ENCODE measurements around the gene RFTN1.
"Not testable (repeated sequence)": the region's sequence is repeated elsewhere in the genome, so short reads cannot be mapped to it uniquely, and the experiment has no call there.

Gene RFTN1

DNA sequence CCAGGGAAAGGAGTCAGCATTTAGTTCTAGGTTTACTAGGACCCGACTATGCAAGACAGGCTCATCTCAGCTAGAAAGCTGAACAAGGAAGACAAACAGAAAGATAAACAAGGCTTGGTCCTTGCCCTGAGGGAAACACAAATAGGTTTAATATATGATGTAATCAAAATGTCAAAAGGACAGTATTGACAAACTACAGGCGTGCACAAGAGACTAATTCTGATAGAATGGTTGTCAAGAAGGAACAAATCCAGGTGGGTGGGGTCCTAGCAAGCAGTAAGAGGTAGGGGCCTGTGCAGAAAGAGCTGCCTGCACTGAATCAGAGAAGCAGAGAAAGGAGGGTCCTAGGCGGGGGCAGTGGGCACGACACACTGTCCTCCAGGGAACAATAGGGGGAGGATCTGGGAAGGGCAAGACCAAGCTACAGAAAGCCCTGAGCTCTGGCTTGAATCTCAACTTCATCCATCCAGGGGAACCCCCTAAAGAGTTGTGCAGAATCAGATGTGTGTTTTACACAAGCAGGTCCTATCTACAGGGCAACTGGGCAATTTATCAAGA lies 23.4 kb downstream of the RFTN1 start:
- TF ChIP-seq, protein P1, sequence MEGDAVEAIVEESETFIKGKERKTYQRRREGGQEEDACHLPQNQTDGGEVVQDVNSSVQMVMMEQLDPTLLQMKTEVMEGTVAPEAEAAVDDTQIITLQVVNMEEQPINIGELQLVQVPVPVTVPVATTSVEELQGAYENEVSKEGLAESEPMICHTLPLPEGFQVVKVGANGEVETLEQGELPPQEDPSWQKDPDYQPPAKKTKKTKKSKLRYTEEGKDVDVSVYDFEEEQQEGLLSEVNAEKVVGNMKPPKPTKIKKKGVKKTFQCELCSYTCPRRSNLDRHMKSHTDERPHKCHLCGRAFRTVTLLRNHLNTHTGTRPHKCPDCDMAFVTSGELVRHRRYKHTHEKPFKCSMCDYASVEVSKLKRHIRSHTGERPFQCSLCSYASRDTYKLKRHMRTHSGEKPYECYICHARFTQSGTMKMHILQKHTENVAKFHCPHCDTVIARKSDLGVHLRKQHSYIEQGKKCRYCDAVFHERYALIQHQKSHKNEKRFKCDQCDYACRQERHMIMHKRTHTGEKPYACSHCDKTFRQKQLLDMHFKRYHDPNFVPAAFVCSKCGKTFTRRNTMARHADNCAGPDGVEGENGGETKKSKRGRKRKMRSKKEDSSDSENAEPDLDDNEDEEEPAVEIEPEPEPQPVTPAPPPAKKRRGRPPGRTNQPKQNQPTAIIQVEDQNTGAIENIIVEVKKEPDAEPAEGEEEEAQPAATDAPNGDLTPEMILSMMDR (IDR thresholded peaks at IDR 0.05; ENCODE audit: low read depth, low read length) = no peak
- H3K4me3 ChIP-seq (ENCODE audit: low read depth, low read length) = no peak overlapping the region

DNA sequence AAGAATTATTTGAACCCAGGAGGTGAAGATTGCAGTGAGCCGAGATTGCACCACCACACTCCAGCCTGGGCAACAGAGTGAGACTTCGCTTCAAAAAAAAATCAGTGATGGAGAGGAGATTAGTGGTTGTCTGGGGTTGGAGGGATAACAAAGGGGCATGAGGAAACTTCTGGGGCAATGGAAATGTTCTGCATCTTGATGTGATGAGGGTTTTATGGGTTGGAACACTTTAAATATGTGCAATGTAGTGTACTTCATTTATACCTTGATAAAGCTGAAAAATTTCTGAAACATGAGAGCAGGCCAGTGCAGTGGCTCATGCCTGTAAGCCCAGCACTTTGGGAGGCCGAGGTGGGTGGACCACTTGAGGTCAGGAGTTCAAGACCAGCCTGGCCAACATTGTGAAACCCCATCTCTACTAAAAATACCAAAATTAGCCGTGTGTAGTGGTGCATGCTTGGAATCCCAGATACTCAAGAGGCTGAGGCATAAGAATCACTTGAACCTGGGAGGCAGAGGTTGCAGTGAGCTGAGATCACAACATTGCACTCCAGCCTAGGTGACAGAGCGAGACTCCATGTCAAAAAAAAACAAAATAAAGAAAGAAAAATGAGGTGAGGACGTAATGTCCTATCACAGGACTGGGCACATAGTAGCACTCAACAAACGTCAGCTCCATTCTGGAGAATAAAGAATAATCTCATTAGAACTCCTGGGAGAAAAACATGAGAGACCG lies 24.0 kb downstream of the RFTN1 start:
- H3K4me3 ChIP-seq (ENCODE audit: low read depth, low read length) = not testable (repeated sequence)

DNA sequence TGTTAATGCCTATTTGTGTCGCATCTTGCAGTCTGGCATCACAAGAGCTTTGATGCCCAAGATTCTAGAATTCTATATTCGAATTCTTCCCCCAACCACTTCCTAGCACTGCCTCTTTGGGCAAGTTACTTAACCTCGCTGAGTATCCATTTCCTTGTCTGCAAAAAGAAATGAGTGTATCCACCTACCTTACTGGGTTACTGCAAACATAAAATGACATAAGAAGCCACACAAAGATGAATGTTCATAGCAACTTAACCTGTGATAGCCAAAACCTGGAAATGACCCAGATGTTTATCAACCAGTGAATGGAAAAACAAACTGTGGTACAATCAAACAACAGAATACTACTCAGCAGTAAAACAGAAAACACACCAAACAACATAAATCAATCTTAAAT lies 24.9 kb downstream of the RFTN1 start:
- TF ChIP-seq, protein P1 (IDR thresholded peaks at IDR 0.05; ENCODE audit: low read depth, low read length) = no peak
- H3K4me3 ChIP-seq (ENCODE audit: low read depth, low read length) = no peak overlapping the region

DNA sequence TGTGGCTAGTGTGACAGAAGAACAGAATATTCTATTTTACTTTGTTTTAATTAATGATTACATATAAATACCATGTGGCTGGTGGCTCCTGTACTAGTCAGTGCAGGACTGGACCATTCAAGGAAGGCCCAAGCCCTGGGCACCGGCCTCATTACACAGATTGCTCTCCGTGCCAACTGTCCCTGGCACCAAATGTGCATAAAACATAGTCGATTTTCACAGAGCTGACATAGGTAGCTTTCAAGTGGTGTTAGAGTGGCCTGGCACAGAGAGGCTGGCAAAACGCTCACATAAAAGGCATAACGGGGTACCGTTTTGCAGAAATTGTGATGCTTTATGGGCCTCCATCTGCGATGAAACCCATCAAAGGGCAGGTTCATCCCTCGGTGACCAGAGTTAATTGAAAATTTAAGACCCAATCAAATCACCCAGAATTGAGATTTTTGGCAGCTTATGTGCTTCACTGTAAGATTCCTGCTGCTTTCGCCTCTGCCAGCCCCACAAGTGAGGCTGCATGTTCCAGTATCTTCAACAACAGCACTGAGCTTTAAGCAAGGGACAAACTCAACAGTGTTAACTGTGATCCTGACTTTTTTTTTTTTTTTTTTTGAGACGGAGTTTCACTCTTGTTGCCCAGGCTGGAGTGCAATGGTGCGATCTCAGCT lies 25.9 kb downstream of the RFTN1 start:
- H3K4me3 ChIP-seq (ENCODE audit: low read depth, low read length) = no peak overlapping the region
- TF ChIP-seq, protein P1 (IDR thresholded peaks at IDR 0.05; ENCODE audit: low read depth, low read length) = no peak

DNA sequence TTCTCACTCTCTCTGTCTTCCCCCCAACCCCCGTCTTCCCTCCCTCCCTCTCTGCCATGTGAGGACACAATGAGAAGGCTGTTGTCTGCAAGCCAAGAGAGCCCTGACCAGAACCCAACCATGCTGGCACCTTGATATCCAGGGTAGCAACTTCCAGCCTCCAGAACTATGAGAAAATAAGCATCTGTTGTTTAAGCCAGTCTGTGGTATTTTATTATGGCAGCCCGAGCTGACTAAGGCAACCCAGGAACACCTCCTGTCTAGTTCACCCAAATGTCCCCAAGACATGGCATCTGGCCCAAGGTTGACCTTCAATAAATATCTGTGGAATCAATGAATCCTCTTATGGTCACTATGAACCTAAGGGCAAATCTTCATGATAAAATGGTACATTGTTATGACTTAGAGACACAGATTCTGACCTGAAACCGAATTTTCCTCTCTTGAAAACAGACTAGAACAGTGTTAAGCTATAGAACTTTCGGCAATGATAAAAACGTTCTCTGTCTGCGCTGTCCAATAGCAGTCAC lies 26.5 kb downstream of the RFTN1 start:
- H3K4me3 ChIP-seq (ENCODE audit: low read depth, low read length) = no peak overlapping the region
- TF ChIP-seq, protein P1 (IDR thresholded peaks at IDR 0.05; ENCODE audit: low read depth, low read length) = no peak

DNA sequence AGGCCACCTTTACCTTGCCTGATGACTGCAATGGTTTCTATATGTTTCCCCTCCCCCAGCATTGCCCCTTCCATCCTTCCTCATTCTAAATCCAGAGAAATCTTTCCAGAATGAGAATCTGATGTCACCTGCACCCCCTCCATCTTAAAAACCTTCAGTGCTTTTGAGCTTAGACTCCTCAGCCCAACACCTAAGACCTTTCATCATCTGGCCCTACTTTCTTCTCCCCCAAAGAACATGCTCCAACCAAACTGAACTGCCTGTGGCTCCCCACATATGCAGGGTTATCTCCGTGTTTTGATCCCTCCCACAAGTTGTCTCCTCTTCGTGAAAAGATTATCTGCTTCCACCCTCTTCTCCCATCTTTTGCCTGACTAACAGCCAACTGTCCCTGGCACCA lies 27.3 kb downstream of the RFTN1 start:
- TF ChIP-seq, protein P1 (IDR thresholded peaks at IDR 0.05; ENCODE audit: low read depth, low read length) = no peak
- H3K4me3 ChIP-seq (ENCODE audit: low read depth, low read length) = no peak overlapping the region

DNA sequence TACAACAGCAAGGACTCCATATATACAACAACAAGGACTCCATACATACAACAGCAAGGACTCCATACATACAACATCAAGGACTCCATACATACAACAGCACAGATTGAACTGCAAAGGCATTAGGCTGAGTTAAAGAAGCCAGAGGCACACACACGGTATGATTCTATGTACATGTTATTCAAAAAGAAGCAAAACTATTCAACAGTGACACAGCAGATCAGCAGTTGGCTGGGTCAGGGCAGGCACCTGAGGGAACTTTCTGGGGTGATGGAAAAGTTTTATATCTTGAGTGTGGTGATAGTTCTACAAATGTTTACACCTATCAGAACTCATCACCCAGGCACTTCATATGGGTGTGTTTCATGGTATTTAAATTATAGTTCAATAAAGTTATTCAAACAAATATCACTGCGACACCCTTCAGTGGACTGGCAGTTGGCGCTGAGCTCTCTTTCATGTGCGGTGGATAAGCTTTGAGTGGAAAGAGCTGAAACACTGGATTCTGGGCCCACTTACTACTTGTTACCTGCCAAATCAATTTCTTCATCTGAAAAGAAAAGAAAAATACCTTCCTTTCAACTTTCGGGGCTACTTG lies 28.0 kb downstream of the RFTN1 start:
- TF ChIP-seq, protein P1 (IDR thresholded peaks at IDR 0.05; ENCODE audit: low read depth, low read length) = no peak
- H3K4me3 ChIP-seq (ENCODE audit: low read depth, low read length) = no peak overlapping the region

Data from WI38 (cell line).